ENCODE data around the gene C5orf15.

The C5orf15 gene

DNA sequence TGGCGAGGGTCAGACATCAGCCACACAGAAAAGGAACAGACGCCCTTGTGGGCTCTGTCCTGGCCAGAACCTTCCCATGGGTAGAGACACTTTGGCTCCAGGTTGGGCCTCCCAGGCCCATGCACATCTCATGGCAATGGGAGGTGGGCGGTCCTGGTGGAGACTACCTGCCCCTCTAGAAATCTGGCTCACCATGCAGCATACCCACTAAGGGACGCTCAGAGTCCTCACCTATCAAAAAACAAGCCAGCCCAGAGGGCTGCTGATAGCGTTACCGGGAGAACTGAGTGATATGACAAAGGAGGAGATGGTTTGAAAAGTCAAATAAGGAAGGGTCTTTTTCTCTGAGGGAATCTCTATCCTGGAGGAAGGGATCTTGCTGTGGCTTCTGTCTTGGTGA lies 62.1 kb downstream of the C5orf15 start:
- TF ChIP-seq, protein P1, sequence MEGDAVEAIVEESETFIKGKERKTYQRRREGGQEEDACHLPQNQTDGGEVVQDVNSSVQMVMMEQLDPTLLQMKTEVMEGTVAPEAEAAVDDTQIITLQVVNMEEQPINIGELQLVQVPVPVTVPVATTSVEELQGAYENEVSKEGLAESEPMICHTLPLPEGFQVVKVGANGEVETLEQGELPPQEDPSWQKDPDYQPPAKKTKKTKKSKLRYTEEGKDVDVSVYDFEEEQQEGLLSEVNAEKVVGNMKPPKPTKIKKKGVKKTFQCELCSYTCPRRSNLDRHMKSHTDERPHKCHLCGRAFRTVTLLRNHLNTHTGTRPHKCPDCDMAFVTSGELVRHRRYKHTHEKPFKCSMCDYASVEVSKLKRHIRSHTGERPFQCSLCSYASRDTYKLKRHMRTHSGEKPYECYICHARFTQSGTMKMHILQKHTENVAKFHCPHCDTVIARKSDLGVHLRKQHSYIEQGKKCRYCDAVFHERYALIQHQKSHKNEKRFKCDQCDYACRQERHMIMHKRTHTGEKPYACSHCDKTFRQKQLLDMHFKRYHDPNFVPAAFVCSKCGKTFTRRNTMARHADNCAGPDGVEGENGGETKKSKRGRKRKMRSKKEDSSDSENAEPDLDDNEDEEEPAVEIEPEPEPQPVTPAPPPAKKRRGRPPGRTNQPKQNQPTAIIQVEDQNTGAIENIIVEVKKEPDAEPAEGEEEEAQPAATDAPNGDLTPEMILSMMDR (conservative IDR thresholded peaks at IDR 0.05; ENCODE audit: control insufficient read depth, insufficient read depth, low read depth, low read length) = no peak
- no peak overlapping the region for H3K4me3 ChIP-seq (ENCODE audit: control insufficient read depth, low read depth, low read length)
- no peak for DNase-seq (ENCODE audit: low read depth)
